GM12864 (cell line): ENCODE results near the gene ERC2.

Source experiments
- DNase-seq: peaks from one replicate; pipeline ENCODE4 v3.0.0-alpha.2; 2011; ENCODE audit warnings: low read depth
- H3K4me3 ChIP-seq: 2 replicates; pipeline ENCODE4 v1.5.1; 2011; ENCODE audit warnings: mild to moderate bottlenecking, low read depth, low read length, control low read depth
- CTCF ChIP-seq: IDR thresholded peaks from 2 replicates; pipeline ENCODE4 v1.5.1; 2011; ENCODE audit warnings: low read depth, mild to moderate bottlenecking, moderate library complexity, low read length, control low read depth, inconsistent platforms; ENCODE audit errors: missing control alignments

Gene ERC2

GRCh38 chr3:56398659-56399058 lies 69.6 kb downstream of the ERC2 start:
- TF ChIP-seq CTCF: no peak
- no peak for DNase-seq
- no peak overlapping the region for H3K4me3 ChIP-seq

- no peak overlapping the region for H3K4me3 ChIP-seq
- DNase-seq: no peak
- no peak for TF ChIP-seq CTCF
These were observed 70.5 kb downstream of the ERC2 start for GRCh38 chr3:56397798-56398197.

- TF ChIP-seq CTCF: no peak
- no peak for DNase-seq
- no peak overlapping the region for H3K4me3 ChIP-seq
These were observed 79.0 kb downstream of the ERC2 start for GRCh38 chr3:56389183-56389830.

GRCh38 chr3:56383092-56383491 lies 85.2 kb downstream of the ERC2 start:
- DNase-seq: no peak

GRCh38 chr3:56379723-56380287 lies 88.5 kb downstream of the ERC2 start:
- no peak for TF ChIP-seq CTCF
- no peak overlapping the region for H3K4me3 ChIP-seq
- no peak for DNase-seq

More at GRCh38 chr3:56383092-56383491, 85.2 kb downstream of the ERC2 start:
- no peak overlapping the region for H3K4me3 ChIP-seq
- no peak for TF ChIP-seq CTCF

GRCh38 chr3:56375654-56376053 lies 92.6 kb downstream of the ERC2 start:
- no peak for DNase-seq
- no peak for TF ChIP-seq CTCF
- H3K4me3 ChIP-seq: no peak overlapping the region

- no peak for DNase-seq
- no peak for TF ChIP-seq CTCF
- H3K4me3 ChIP-seq: no peak overlapping the region
These were observed 94.9 kb downstream of the ERC2 start for GRCh38 chr3:56373386-56373785.
